ENCODE data around the gene ACSM2A.
"Not testable (repeated sequence)": the region's sequence is repeated elsewhere in the genome, so short reads cannot be mapped to it uniquely, and the experiment has no call there.

The ACSM2A gene

DNA sequence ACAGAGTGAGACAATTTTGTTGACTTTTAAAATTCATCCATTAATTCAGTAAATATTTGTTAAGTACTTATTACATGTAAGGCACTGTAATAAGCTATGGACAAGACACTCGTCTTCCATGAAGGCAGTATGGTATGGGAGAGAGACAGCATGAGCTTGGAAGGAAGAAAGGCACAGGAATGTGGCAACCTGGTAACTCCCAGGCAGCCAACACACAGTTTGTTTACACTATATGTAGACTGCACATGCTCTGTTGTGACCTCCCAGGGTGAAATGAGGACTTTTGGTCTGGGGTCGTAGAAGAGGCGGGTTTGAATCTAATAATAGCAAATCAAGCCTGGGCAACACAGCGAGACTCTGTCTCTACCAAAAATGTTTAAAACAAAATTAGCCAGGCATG lies 9.0 kb downstream of the ACSM2A start:
- not testable (repeated sequence) for H3K9ac ChIP-seq (ENCODE audit: low read length); H3K4me1 ChIP-seq (ENCODE audit: control insufficient read depth, low read depth, low read length); H3K79me1 ChIP-seq (ENCODE audit: low read length); H2BK120ac ChIP-seq (ENCODE audit: low read depth, low read length); H3K27me3 ChIP-seq (ENCODE audit: insufficient read depth, low read length, poor library complexity); H3K4ac ChIP-seq (ENCODE audit: low read depth, low read length); H3K4me3 ChIP-seq (ENCODE audit: low read length); H2BK15ac ChIP-seq (replicated peaks; ENCODE audit: low read depth); H3K56ac ChIP-seq (ENCODE audit: low read length); H3K79me2 ChIP-seq (ENCODE audit: control insufficient read depth, insufficient read depth, low read length); H3K36me3 ChIP-seq (ENCODE audit: control insufficient read depth, insufficient read depth, low read length); H2AK5ac ChIP-seq (ENCODE audit: low read length); H3K23ac ChIP-seq (ENCODE audit: low read length); H3K27ac ChIP-seq (ENCODE audit: low read depth, low read length); H4K5ac ChIP-seq (ENCODE audit: low read length); H4K8ac ChIP-seq (ENCODE audit: low read depth, low read length); H2BK5ac ChIP-seq (ENCODE audit: low read length); DNase-seq; H3K18ac ChIP-seq (ENCODE audit: low read length); H3K4me2 ChIP-seq (ENCODE audit: low read length)
- WGBS (ENCODE audit: extremely low coverage, insufficient coverage, low lambda C conversion rate), result no CpG with 5 or more reads among the region's 4 CpGs

DNA sequence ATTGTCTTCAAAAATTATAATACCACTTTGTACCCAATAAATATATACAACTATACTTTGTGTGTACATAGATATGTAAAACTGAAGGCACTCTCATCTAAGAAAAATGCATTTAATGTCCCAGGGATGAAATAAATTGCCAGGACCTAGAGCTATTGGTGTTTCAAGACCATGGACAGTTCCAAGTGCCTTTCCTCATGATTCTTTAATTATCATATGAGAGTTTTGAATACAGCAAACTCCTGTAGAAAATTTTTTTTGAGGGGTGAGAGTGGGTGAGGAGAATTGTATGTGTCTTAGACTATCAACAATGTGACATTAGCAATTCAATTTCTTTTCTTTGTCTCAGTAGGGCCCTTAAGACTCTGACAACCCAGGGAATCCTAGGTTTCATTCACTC lies 17.6 kb downstream of the ACSM2A start:
- not testable (repeated sequence) for H3K4me2 ChIP-seq (ENCODE audit: low read length); H3K79me2 ChIP-seq (ENCODE audit: control insufficient read depth, insufficient read depth, low read length); H3K4me1 ChIP-seq (ENCODE audit: control insufficient read depth, low read depth, low read length); H3K36me3 ChIP-seq (ENCODE audit: control insufficient read depth, insufficient read depth, low read length); DNase-seq; H3K27me3 ChIP-seq (ENCODE audit: insufficient read depth, low read length, poor library complexity); H3K9ac ChIP-seq (ENCODE audit: low read length); H3K4ac ChIP-seq (ENCODE audit: low read depth, low read length); H3K4me3 ChIP-seq (ENCODE audit: low read length); H2BK5ac ChIP-seq (ENCODE audit: low read length); H4K8ac ChIP-seq (ENCODE audit: low read depth, low read length); H2BK120ac ChIP-seq (ENCODE audit: low read depth, low read length); H3K27ac ChIP-seq (ENCODE audit: low read depth, low read length); H3K18ac ChIP-seq (ENCODE audit: low read length); H3K79me1 ChIP-seq (ENCODE audit: low read length); H2AK5ac ChIP-seq (ENCODE audit: low read length); H3K56ac ChIP-seq (ENCODE audit: low read length); H2BK15ac ChIP-seq (replicated peaks; ENCODE audit: low read depth); H3K23ac ChIP-seq (ENCODE audit: low read length); H4K5ac ChIP-seq (ENCODE audit: low read length)

DNA sequence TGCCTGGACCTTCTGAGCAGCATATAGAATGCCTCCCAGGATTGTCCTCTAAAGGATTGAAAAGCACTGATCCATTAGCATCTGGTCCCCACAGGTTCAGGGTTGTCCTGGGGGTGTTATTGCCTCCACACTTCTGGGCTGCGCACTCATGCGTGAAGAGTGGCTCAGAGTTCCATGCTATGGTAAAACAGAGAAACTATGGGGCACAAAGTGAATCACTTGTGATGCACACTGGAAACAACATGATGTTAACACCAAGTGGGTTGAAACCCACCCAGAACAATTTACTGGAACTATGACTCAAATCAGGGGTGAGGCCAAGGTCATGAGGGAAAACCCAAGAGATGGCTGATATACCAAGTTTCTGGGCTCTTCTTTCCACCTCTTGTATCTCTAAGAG lies 18.6 kb downstream of the ACSM2A start:
- not testable (repeated sequence) for H3K4me3 ChIP-seq (ENCODE audit: low read length); H2BK15ac ChIP-seq (replicated peaks; ENCODE audit: low read depth); H3K4ac ChIP-seq (ENCODE audit: low read depth, low read length); H3K36me3 ChIP-seq (ENCODE audit: control insufficient read depth, insufficient read depth, low read length); H3K56ac ChIP-seq (ENCODE audit: low read length); H2BK5ac ChIP-seq (ENCODE audit: low read length); H3K4me2 ChIP-seq (ENCODE audit: low read length); DNase-seq; H4K5ac ChIP-seq (ENCODE audit: low read length); H2AK5ac ChIP-seq (ENCODE audit: low read length); H3K23ac ChIP-seq (ENCODE audit: low read length); H3K27me3 ChIP-seq (ENCODE audit: insufficient read depth, low read length, poor library complexity); H3K79me1 ChIP-seq (ENCODE audit: low read length); H2BK120ac ChIP-seq (ENCODE audit: low read depth, low read length); H3K18ac ChIP-seq (ENCODE audit: low read length); H4K8ac ChIP-seq (ENCODE audit: low read depth, low read length); H3K79me2 ChIP-seq (ENCODE audit: control insufficient read depth, insufficient read depth, low read length); H3K4me1 ChIP-seq (ENCODE audit: control insufficient read depth, low read depth, low read length); H3K9ac ChIP-seq (ENCODE audit: low read length); H3K27ac ChIP-seq (ENCODE audit: low read depth, low read length)
- WGBS (ENCODE audit: extremely low coverage, insufficient coverage, low lambda C conversion rate), result no CpG with 5 or more reads among the region's 2 CpGs

DNA sequence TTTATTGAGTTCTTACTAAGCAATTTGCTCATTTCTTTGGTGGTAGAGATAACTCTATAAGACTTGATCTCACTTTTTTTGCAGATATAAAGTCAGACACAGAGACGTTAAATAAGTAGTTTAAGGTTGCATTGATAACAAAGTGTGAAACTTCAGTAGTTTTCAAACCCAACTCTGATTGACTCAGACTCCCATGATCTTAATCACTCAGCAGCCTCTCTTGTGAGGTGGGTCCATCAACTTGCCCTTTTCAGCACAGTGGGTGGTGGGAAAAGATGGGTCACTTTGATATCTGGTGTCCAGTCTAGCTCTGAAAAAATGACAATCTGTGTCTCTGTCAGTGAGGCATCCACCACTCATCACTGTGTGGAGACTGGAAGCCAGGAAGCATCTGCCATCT lies 19.4 kb downstream of the ACSM2A start:
- H3K4me1 ChIP-seq (ENCODE audit: control insufficient read depth, low read depth, low read length); H3K4me2 ChIP-seq (ENCODE audit: low read length); H3K56ac ChIP-seq (ENCODE audit: low read length); H3K18ac ChIP-seq (ENCODE audit: low read length); H4K5ac ChIP-seq (ENCODE audit: low read length); H2AK5ac ChIP-seq (ENCODE audit: low read length); H3K27ac ChIP-seq (ENCODE audit: low read depth, low read length); H2BK15ac ChIP-seq (replicated peaks; ENCODE audit: low read depth); H3K27me3 ChIP-seq (ENCODE audit: insufficient read depth, low read length, poor library complexity); H3K36me3 ChIP-seq (ENCODE audit: control insufficient read depth, insufficient read depth, low read length); H3K4me3 ChIP-seq (ENCODE audit: low read length); H3K4ac ChIP-seq (ENCODE audit: low read depth, low read length); H3K9ac ChIP-seq (ENCODE audit: low read length); H2BK120ac ChIP-seq (ENCODE audit: low read depth, low read length); H3K79me1 ChIP-seq (ENCODE audit: low read length); H4K8ac ChIP-seq (ENCODE audit: low read depth, low read length); H3K79me2 ChIP-seq (ENCODE audit: control insufficient read depth, insufficient read depth, low read length); H3K23ac ChIP-seq (ENCODE audit: low read length); H2BK5ac ChIP-seq (ENCODE audit: low read length); DNase-seq: not testable (repeated sequence)
- no CpG with 5 or more reads among the region's 1 CpG for WGBS (ENCODE audit: extremely low coverage, insufficient coverage, low lambda C conversion rate)

DNA sequence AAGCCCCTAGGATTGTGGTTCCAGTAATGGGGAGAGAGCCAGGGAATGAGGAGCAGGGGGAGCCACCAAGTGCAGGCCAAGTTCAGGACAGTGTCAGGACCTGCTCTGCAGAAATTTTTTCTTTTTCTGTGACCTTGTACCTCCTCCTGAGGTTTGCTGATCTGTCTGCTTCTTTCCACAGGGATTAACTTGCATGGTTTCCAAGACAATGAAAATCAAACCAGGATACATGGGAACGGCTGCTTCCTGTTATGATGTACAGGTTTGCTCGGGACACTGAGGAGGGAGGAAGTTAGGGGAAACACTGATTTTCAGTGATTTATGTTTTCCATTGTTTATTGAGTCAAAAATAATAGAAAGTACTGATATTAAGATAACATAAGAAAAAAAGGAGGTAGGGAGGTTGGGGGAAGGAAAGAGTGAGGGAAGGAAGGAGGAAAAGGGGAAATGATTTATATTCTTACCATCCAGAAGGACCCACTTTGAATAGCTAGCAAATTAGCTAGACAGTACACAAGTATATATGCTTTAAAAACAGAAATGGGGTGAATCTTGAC lies 25.9 kb downstream of the ACSM2A start:
- not testable (repeated sequence) for H2AK5ac ChIP-seq (ENCODE audit: low read length); DNase-seq; H3K79me2 ChIP-seq (ENCODE audit: control insufficient read depth, insufficient read depth, low read length); H3K4ac ChIP-seq (ENCODE audit: low read depth, low read length); H3K9ac ChIP-seq (ENCODE audit: low read length); H2BK15ac ChIP-seq (replicated peaks; ENCODE audit: low read depth); H3K36me3 ChIP-seq (ENCODE audit: control insufficient read depth, insufficient read depth, low read length); H4K5ac ChIP-seq (ENCODE audit: low read length); H3K79me1 ChIP-seq (ENCODE audit: low read length); H2BK5ac ChIP-seq (ENCODE audit: low read length); H3K18ac ChIP-seq (ENCODE audit: low read length); H3K27me3 ChIP-seq (ENCODE audit: insufficient read depth, low read length, poor library complexity); H3K56ac ChIP-seq (ENCODE audit: low read length); H3K27ac ChIP-seq (ENCODE audit: low read depth, low read length); H3K23ac ChIP-seq (ENCODE audit: low read length); H2BK120ac ChIP-seq (ENCODE audit: low read depth, low read length); H3K4me1 ChIP-seq (ENCODE audit: control insufficient read depth, low read depth, low read length); H4K8ac ChIP-seq (ENCODE audit: low read depth, low read length); H3K4me3 ChIP-seq (ENCODE audit: low read length); H3K4me2 ChIP-seq (ENCODE audit: low read length)
- WGBS (ENCODE audit: extremely low coverage, insufficient coverage, low lambda C conversion rate), result no CpG with 5 or more reads among the region's 2 CpGs

DNA sequence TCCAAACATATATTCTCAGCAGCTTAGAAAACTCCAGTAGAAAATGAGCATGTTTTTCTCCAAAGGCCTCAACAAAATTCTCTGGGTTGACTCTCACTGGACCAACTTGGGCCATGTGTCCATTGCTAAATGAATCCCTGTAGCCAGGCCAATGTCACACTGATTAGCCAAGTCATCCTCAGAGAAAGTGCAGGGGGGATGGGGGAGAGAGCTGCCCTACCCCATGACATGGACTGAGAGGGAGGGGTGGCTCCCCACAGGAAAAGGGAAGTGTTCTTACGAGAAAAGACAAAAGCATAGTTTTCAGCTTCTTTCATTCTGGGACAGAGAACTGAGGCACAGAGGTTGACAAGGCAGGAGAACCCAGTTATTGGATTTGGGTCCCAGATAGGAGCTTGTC lies 32.7 kb downstream of the ACSM2A start:
- not testable (repeated sequence) for H3K4me3 ChIP-seq (ENCODE audit: low read length); H2AK5ac ChIP-seq (ENCODE audit: low read length); H3K56ac ChIP-seq (ENCODE audit: low read length); H4K8ac ChIP-seq (ENCODE audit: low read depth, low read length); H3K36me3 ChIP-seq (ENCODE audit: control insufficient read depth, insufficient read depth, low read length); H3K4me1 ChIP-seq (ENCODE audit: control insufficient read depth, low read depth, low read length); H3K9ac ChIP-seq (ENCODE audit: low read length); H3K27ac ChIP-seq (ENCODE audit: low read depth, low read length); H3K27me3 ChIP-seq (ENCODE audit: insufficient read depth, low read length, poor library complexity); H2BK120ac ChIP-seq (ENCODE audit: low read depth, low read length); H3K23ac ChIP-seq (ENCODE audit: low read length); H3K4ac ChIP-seq (ENCODE audit: low read depth, low read length); H3K79me2 ChIP-seq (ENCODE audit: control insufficient read depth, insufficient read depth, low read length); DNase-seq; H3K18ac ChIP-seq (ENCODE audit: low read length); H2BK15ac ChIP-seq (replicated peaks; ENCODE audit: low read depth); H4K5ac ChIP-seq (ENCODE audit: low read length); H3K79me1 ChIP-seq (ENCODE audit: low read length); H2BK5ac ChIP-seq (ENCODE audit: low read length); H3K4me2 ChIP-seq (ENCODE audit: low read length)
- WGBS (ENCODE audit: extremely low coverage, insufficient coverage, low lambda C conversion rate), result no CpG with 5 or more reads among the region's 1 CpG
